Measurements from ENCODE around the gene SH3PXD2B. TPM values are rescaled to one million over a fixed set of nuclear protein-coding genes. Genes with fewer than 3 reads are reported as not detected.

The SH3PXD2B gene
- total RNA-seq, 1 donor from 2014 or later, result 46.2 TPM

- DNase-seq (no peak), ATAC-seq (no peak)
- intact Hi-C loops (cut with DNase I), result no loop called here
- Histone ChIP-seq H3K4me1 (peaks cover 65% of the 10 kb centered on the region), H3K27ac (peak overlapping the region; percentile 65), H3K27me3 (no peaks in the 10 kb centered on the region), H3K4me3 (no peak overlapping the region), H3K9me3 (no peaks in the 10 kb centered on the region), H3K36me3 (peaks cover 3% of the 10 kb centered on the region)
- TF ChIP-seq CTCF (IDR thresholded peaks at IDR 0.05), result no peak
Observed at GRCh38 chr5:172417130-172417841, 37.0 kb downstream of the SH3PXD2B start.

GRCh38 chr5:172415362-172416275, 38.7 kb downstream of the SH3PXD2B start:
- DNase-seq, result no peak
- Histone ChIP-seq H3K27me3 (no peaks in the 10 kb centered on the region), H3K27ac (no peak overlapping the region), H3K4me1 (peaks cover 71% of the 10 kb centered on the region), H3K4me3 (no peak overlapping the region), H3K36me3 (no peaks in the 10 kb centered on the region), H3K9me3 (no peaks in the 10 kb centered on the region)
- no peak for TF ChIP-seq CTCF (IDR thresholded peaks at IDR 0.05)
- ATAC-seq, result no peak
- intact Hi-C loops (cut with DNase I), result no loop called here

GRCh38 chr5:172414531-172415361, 39.6 kb downstream of the SH3PXD2B start:
- no peak overlapping the region for H3K4me3 ChIP-seq
- H3K27me3 ChIP-seq, result no peaks in the 10 kb centered on the region
- DNase-seq (no peak), ATAC-seq (no peak)
- no peak for TF ChIP-seq CTCF (IDR thresholded peaks at IDR 0.05)
- intact Hi-C loops (cut with DNase I), result no loop called here
- H3K36me3 ChIP-seq, result no peaks in the 10 kb centered on the region
- no peaks in the 10 kb centered on the region for H3K9me3 ChIP-seq
- peaks cover 63% of the 10 kb centered on the region for H3K4me1 ChIP-seq
- H3K27ac ChIP-seq, result no peak overlapping the region

- no peaks in the 10 kb centered on the region for H3K36me3 ChIP-seq
- H3K9me3 ChIP-seq, result no peaks in the 10 kb centered on the region
- H3K4me3 ChIP-seq, result no peak overlapping the region
- ATAC-seq, result no peak
- no peak for TF ChIP-seq CTCF (IDR thresholded peaks at IDR 0.05)
- H3K4me1 ChIP-seq, result peaks cover 52% of the 10 kb centered on the region
- intact Hi-C loops (cut with DNase I), result no loop called here
- H3K27me3 ChIP-seq, result no peaks in the 10 kb centered on the region
- peak overlapping the region; percentile 77 for H3K27ac ChIP-seq
- DNase-seq, result no peak
Observed at GRCh38 chr5:172413601-172414171, 40.6 kb downstream of the SH3PXD2B start.

- no peak for TF ChIP-seq CTCF (IDR thresholded peaks at IDR 0.05)
- peak overlapping the region; percentile 77 for H3K27ac ChIP-seq
- ATAC-seq (peak; percentile 86), DNase-seq (peak; percentile 86)
- H3K4me1 ChIP-seq, result peaks cover 43% of the 10 kb centered on the region
- H3K27me3 ChIP-seq, result no peaks in the 10 kb centered on the region
- H3K9me3 ChIP-seq, result no peaks in the 10 kb centered on the region
- no peak overlapping the region for H3K4me3 ChIP-seq
- intact Hi-C loops (cut with DNase I), result no loop called here
- H3K36me3 ChIP-seq, result no peaks in the 10 kb centered on the region
Observed at GRCh38 chr5:172412724-172413286, 41.5 kb downstream of the SH3PXD2B start.
